Measurements from ENCODE around the gene HERPUD1.
A peak's percentile ranks its signal among the peaks of the same experiment; 100 is the strongest.

The HERPUD1 gene

DNA sequence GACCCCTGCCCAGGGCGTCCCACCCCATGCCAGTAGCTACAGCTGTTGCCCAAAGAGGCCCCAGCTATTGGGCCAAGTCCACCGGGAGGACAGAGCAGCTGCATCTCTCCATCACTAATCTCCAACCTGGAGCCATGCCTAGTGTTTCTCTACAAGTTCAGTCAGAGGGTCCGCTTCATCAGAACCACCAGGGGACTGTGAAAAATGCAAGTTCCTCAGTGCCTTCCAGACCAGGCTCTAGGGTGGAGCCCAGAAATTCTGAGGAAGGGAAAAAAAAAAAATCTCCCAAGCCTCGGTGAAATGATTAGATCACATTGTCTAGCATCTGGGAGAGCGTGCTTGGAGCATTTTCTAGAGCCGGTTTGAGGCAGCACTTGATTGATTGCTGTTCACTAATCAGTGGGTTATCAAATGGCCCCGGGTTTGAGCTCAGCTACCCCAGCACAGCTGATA lies 22.4 kb upstream of the HERPUD1 start:
- DNase-seq (ENCODE audit: low read depth in 1 of 2, low spot score in 1 of 2) = no peak
- TF ChIP-seq GABPA (IDR thresholded peaks at IDR 0.05; ENCODE audit: low read depth) (no peak), SPI1 (IDR thresholded peaks at IDR 0.05; ENCODE audit: borderline replicate concordance, low read depth) (no peak), POLR2AphosphoS5 (IDR thresholded peaks at IDR 0.05; ENCODE audit: low read depth) (no peak)
- TF ChIP-seq, protein P1, sequence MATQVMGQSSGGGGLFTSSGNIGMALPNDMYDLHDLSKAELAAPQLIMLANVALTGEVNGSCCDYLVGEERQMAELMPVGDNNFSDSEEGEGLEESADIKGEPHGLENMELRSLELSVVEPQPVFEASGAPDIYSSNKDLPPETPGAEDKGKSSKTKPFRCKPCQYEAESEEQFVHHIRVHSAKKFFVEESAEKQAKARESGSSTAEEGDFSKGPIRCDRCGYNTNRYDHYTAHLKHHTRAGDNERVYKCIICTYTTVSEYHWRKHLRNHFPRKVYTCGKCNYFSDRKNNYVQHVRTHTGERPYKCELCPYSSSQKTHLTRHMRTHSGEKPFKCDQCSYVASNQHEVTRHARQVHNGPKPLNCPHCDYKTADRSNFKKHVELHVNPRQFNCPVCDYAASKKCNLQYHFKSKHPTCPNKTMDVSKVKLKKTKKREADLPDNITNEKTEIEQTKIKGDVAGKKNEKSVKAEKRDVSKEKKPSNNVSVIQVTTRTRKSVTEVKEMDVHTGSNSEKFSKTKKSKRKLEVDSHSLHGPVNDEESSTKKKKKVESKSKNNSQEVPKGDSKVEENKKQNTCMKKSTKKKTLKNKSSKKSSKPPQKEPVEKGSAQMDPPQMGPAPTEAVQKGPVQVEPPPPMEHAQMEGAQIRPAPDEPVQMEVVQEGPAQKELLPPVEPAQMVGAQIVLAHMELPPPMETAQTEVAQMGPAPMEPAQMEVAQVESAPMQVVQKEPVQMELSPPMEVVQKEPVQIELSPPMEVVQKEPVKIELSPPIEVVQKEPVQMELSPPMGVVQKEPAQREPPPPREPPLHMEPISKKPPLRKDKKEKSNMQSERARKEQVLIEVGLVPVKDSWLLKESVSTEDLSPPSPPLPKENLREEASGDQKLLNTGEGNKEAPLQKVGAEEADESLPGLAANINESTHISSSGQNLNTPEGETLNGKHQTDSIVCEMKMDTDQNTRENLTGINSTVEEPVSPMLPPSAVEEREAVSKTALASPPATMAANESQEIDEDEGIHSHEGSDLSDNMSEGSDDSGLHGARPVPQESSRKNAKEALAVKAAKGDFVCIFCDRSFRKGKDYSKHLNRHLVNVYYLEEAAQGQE (IDR thresholded peaks at IDR 0.05; ENCODE audit: insufficient replicate concordance, low read depth) = no peak
- TF ChIP-seq, protein P2, sequence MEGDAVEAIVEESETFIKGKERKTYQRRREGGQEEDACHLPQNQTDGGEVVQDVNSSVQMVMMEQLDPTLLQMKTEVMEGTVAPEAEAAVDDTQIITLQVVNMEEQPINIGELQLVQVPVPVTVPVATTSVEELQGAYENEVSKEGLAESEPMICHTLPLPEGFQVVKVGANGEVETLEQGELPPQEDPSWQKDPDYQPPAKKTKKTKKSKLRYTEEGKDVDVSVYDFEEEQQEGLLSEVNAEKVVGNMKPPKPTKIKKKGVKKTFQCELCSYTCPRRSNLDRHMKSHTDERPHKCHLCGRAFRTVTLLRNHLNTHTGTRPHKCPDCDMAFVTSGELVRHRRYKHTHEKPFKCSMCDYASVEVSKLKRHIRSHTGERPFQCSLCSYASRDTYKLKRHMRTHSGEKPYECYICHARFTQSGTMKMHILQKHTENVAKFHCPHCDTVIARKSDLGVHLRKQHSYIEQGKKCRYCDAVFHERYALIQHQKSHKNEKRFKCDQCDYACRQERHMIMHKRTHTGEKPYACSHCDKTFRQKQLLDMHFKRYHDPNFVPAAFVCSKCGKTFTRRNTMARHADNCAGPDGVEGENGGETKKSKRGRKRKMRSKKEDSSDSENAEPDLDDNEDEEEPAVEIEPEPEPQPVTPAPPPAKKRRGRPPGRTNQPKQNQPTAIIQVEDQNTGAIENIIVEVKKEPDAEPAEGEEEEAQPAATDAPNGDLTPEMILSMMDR (IDR thresholded peaks at IDR 0.05; ENCODE audit: insufficient read depth, low read length) = no peak
- H3K4me3 ChIP-seq (replicated peaks; ENCODE audit: insufficient read depth, low read length) = no peak overlapping the region
- H3K27me3 ChIP-seq (ENCODE audit: insufficient read depth, poor library complexity, severe bottlenecking) = no peaks in the 10 kb centered on the region
- H3K27ac ChIP-seq (replicated peaks) = no peak overlapping the region

DNA sequence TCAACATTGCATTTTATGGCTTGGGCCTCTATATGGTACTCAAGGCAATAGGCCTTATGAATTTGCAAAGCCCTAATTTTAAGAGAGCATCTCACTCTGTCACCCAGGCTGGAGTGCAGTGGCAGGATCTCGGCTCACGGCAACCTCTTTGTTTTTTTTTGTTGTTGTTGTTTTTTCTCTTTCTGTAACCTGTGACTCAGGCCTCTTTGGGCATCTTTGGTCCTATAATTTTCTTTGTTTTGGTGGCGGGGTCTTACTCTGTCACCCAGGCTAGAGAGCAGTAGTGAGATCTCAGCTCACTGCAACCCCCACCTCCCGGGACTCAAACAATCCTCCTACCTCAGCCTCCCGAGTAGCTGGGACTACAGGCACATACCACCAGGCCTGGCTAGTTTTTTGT lies 21.8 kb upstream of the HERPUD1 start:
- TF ChIP-seq POLR2AphosphoS5 (IDR thresholded peaks at IDR 0.05; ENCODE audit: low read depth) = no peak
- TF ChIP-seq SPI1 (IDR thresholded peaks at IDR 0.05; ENCODE audit: borderline replicate concordance, low read depth) = no peak
- TF ChIP-seq, protein P1 (IDR thresholded peaks at IDR 0.05; ENCODE audit: insufficient replicate concordance, low read depth) = no peak
- no peak for TF ChIP-seq GABPA (IDR thresholded peaks at IDR 0.05; ENCODE audit: low read depth)
- TF ChIP-seq, protein P2 (IDR thresholded peaks at IDR 0.05; ENCODE audit: insufficient read depth, low read length) = no peak
- Histone ChIP-seq H3K4me3 (replicated peaks; ENCODE audit: insufficient read depth, low read length) (no peak overlapping the region), H3K27ac (replicated peaks) (peak overlapping the region; percentile 8; the same call in 1 of the 2 replicates), H3K27me3 (ENCODE audit: insufficient read depth, poor library complexity, severe bottlenecking) (no peaks in the 10 kb centered on the region)
- DNase-seq (ENCODE audit: low read depth in 1 of 2, low spot score in 1 of 2) = no peak

DNA sequence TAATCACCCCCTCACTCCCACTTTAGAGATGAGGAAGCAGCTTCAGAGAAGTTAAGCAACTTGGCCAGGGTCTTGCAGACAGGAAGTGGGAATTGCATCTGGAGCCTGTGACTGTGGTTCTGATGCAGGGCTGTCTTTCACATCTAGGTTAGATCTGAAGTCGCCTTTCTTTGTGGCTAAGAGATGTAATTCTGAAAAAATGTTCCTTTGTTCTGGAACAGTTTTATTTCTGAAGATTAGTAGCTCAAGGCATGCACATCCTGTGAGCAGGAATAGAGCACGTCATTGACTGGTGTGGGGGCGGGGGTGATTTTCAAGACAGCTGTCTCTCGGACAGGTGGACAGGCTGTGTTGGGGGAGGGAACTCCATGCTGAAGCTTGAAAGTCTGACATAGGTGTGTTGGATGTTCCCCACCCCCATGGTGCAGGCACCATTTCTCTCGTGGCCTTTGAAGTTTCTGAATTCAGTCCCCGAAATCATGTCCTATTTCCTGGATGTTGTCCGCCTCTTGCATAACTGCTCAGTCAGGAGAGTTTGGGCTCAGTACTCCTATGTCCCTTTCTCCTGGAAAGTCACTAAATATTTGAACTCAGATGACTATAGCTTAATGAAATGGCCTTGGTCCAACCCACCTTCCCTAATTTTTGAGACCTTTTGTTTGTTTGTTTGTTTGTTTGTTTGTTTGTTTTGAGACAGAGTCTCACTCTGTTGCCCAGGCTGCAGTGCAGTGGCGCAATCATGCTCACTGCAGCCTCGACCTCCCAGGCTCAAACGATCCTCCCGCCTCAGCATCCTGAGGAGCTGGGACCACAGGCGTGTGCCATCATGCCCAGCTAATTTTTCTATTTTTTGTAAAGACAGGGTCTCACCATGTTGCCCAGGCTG lies 21.0 kb upstream of the HERPUD1 start:
- peak overlapping the region; percentile 8; the same call in 1 of the 2 replicates for H3K27ac ChIP-seq (replicated peaks)
- H3K4me3 ChIP-seq (replicated peaks; ENCODE audit: insufficient read depth, low read length) = no peak overlapping the region
- H3K27me3 ChIP-seq (ENCODE audit: insufficient read depth, poor library complexity, severe bottlenecking) = no peaks in the 10 kb centered on the region
- TF ChIP-seq, protein P2 (IDR thresholded peaks at IDR 0.05; ENCODE audit: insufficient read depth, low read length) = no peak
- TF ChIP-seq GABPA (IDR thresholded peaks at IDR 0.05; ENCODE audit: low read depth) (no peak), SPI1 (IDR thresholded peaks at IDR 0.05; ENCODE audit: borderline replicate concordance, low read depth) (peak; percentile 84), POLR2AphosphoS5 (IDR thresholded peaks at IDR 0.05; ENCODE audit: low read depth) (peak; percentile 74)
- TF ChIP-seq, protein P1 (IDR thresholded peaks at IDR 0.05; ENCODE audit: insufficient replicate concordance, low read depth) = no peak
- DNase-seq (ENCODE audit: low read depth in 1 of 2, low spot score in 1 of 2) = peak; percentile 85 to 93

All from HL-60 (cell line).